ENCODE results near the gene PTPN21. TPM values are rescaled to one million over a fixed set of nuclear protein-coding genes. Genes with fewer than 3 reads are reported as not detected.

The PTPN21 gene
- total and polyA plus RNA-seq, 9 of the 15 experiments (the other 6 are each of a cell fraction or from before 2014, with no cell fraction given): 0.06 to 1.9 (median 0.94) TPM

DNA sequence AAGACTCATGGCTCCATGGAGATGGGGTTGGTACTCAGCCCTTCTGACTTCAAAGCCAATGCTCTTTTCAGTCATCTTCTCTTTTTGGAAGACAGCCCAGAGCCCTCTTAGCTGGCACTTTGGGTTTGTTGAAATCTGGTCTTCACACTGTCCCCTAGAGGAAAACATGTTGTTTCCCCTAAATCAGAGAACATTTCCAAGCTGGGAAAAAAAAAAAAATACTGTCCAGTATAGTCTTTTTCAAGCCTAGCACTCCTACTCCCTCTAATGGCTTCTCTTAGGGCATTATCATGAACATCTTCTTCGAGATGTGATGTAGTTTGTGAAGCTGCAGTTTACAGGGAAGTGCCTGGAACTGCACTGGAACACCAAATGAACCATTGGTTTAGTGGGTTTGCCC, 5.0 kb upstream of the PTPN21 start (continued):
- TF ChIP-seq REST (IDR thresholded peaks at IDR 0.05; ENCODE audit: borderline replicate concordance): peak; percentile 25; the same call in 1 of the 2 replicates
- no peak for TF ChIP-seq REST (CRISPR knock-in tag; IDR thresholded peaks at IDR 0.05; ENCODE audit: low read depth)
- no peak for TF ChIP-seq BDP1 (IDR thresholded peaks at IDR 0.05; ENCODE audit: insufficient read depth, insufficient read length)
- no peak for TF ChIP-seq ATF1 (CRISPR knock-in tag; IDR thresholded peaks at IDR 0.05)
- no peak for TF ChIP-seq ATF1 (tag; IDR thresholded peaks at IDR 0.05)
- no peak for TF ChIP-seq NCOA4 (IDR thresholded peaks at IDR 0.05; ENCODE audit: partially characterized antibody)
- no peak for TF ChIP-seq MEF2D (tag; conservative IDR thresholded peaks at IDR 0.05; ENCODE audit: low read depth)
- TF ChIP-seq COPS2 (conservative IDR thresholded peaks at IDR 0.05): no peak
- TF ChIP-seq ZNF668 (CRISPR knock-in tag; IDR thresholded peaks at IDR 0.05): no peak
- TF ChIP-seq RAD21 (CRISPR knock-in tag; conservative IDR thresholded peaks at IDR 0.05 in 1 of 2, IDR thresholded peaks at IDR 0.05 in 1 of 2): peak in 1 of 2 experiments; percentile 39; a peak in 3 of 4 replicates
- TF ChIP-seq, protein P1, sequence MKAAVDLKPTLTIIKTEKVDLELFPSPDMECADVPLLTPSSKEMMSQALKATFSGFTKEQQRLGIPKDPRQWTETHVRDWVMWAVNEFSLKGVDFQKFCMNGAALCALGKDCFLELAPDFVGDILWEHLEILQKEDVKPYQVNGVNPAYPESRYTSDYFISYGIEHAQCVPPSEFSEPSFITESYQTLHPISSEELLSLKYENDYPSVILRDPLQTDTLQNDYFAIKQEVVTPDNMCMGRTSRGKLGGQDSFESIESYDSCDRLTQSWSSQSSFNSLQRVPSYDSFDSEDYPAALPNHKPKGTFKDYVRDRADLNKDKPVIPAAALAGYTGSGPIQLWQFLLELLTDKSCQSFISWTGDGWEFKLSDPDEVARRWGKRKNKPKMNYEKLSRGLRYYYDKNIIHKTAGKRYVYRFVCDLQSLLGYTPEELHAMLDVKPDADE (conservative IDR thresholded peaks at IDR 0.05; ENCODE audit: control insufficient read depth, low read depth, low read length): no peak
